Activated CD4-positive, alpha-beta T cell treated with anti-CD3 and anti-CD28 coated beads for 48 hours (primary cell): Measurements from ENCODE around the gene PUS10.
"Not testable (repeated sequence)": the region's sequence is repeated elsewhere in the genome, so short reads cannot be mapped to it uniquely, and the experiment has no call there.

Experiments
- DNase-seq: peaks from one replicate; pipeline ENCODE4 v3.0.0-alpha.2; 2020

The PUS10 gene

DNA sequence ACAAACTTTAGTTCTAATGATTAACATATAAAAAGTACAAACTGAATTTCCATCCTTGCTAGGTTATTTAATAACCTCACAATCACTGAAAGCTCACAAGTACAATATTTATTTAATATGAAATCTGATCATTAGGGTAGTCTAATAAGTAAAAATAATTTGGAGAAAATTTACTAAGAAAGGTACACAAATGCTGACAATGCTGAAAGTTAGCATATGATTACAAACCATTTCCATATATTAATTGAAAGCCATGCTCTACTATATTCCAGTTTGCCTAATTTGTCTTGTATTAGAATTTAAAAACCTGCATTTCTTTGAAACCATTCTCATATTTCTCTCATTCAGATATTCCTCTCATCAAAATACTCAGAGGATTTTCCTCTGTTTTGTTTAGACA lies 8.7 kb downstream of the PUS10 start:
- no peak for DNase-seq

DNA sequence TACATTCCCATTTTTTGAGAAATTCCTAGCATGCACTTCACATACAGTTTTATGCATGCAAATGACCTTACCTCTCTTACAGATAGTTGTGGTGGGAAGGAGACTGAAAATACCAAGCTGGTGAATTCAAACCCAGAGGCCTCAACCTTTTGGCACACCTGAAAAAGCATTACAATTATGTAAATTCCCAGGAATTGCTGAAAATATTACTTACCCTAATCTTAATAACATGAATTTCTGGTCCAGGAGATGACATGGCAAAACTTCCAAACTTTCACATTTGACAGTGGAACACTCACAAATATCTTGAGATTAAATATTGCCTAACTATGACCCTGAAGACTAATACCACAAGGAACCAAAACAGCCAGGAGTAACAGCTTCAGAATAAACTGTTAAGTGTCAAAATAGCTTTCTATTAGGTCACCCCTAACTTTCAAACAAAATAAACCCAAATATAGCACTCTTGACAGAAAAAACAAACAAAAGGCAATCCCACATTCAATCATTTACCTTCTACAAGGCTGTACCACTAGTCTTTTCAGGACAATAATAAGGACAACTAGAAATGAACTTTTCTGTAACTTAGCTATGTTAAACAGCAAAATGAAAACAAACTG lies 11.5 kb downstream of the PUS10 start:
- no peak for DNase-seq

DNA sequence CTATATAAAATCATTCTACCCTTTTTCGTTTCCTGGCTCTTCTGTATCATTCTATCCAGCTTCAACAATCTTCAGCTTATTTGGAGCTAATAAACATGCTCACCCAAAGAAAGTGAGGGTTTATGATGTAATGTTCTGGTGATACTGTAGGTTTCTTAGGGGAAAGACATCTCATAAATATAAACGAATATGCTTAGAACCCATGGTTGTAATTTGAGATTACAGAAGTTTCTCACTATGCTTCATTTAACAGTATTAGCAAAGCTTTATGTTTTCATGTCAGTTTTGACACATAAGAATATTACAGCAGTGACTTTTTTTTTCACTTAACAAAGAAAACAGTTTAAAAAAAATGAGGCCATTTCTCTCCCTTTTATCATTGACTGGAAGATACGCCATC lies 12.3 kb downstream of the PUS10 start:
- no peak for DNase-seq

- no peak for DNase-seq
Measured at GRCh38 chr2:60998628-60999545, 19.2 kb downstream of the PUS10 start.

- DNase-seq, result no peak
Measured at GRCh38 chr2:60994131-60994530, 23.9 kb downstream of the PUS10 start.

DNA sequence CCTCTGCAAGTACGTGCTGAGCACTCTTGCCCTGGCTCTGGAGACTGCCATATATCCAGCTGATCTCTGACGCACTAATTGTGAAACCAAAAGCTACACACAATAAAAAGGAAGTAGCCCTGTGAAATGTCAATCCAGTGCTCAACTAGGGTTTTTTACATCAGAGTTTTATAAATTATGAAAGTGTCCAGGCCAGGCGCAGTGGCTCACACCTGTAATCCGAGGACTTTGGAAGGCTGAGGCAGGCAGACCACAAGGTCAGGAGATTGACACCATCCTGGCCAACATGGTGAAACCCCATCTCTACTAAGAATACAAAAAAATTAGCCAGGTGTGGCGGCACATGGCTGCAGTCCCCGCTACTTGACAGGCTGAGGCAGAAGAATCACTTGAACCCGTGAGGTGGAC lies 25.1 kb downstream of the PUS10 start:
- DNase-seq, result no peak

DNA sequence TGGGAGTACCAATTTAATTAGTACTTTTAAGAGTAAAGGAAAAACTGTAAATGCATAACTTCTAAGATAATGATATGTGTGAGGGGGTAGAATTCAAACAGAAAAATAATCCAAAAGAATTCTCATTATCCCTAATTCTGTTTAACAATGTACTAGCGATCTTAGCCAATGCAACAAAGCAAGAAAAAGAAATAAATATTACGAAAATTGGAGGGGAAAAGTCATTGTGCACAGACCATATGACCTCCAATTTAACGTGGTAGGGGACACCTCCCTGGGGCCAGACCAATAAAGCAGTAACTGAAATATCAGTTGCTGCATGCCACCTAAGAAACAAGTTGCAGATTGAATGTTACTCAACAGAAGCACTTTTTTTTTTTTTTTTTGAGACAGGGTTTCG lies 26.4 kb downstream of the PUS10 start:
- no peak for DNase-seq

DNA sequence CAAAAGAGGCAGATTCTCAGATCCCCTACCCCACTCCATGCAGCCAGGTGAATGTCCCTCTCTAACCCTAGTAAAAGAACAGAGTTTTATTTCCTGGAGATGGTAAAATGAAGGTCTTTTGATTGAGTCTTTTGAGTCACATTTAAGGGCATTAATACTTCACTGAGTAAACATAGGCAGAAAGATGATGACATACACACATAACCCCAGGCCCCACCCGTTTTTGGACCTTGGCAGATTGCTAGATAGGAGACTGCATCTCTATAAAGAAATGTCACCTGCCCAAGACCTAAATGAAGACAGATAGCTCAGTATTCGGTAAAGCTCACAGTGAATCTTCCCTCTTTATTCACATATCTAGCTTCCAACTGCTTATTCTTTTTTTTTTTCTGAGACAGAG lies 28.8 kb downstream of the PUS10 start:
- no peak for DNase-seq

GRCh38 chr2:60987656-60988055 lies 30.4 kb downstream of the PUS10 start:
- DNase-seq, result not testable (repeated sequence)

- no peak for DNase-seq
Measured at GRCh38 chr2:60987041-60987440, 31.0 kb downstream of the PUS10 start.

DNA sequence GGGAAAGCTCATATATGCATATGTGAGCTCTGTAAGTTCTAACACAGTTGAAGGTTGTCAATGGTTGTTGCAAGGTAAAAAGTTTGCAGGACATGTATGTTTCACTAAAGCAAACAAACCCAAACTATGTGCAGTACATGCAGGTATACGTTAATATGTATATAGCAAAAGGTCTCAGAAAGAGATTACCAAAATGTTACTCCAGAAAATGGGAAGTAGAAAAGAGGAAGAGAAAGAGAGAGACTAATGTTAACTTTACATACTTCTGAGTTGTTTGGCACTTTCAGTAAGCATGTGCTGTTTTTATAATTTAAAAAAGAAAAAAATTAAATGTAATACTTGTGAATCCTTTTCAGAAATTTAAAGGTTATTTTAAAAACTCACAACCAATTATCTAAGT lies 33.3 kb downstream of the PUS10 start:
- no peak for DNase-seq

DNA sequence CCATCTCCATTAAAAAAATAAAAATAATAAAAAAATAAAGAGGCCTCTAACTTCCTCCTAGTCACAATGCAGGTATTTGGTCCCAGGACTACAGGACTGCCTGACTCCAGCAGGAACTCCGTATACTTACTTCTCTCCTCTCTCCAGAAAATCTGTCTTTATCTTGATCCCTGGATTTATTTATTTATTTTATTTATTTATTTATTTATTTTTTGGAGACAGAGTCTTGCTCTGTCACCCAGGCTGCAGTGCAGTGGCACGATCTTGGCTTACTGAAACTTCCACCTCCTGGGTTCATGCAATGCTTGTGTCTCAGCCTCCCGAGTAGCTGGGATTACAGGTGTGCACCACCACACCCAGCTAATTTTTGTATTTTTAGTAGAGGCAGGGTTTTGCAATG lies 36.0 kb downstream of the PUS10 start:
- not testable (repeated sequence) for DNase-seq

GRCh38 chr2:60980071-60980815 lies 37.8 kb downstream of the PUS10 start:
- no peak for DNase-seq

- no peak for DNase-seq
Measured at GRCh38 chr2:60979231-60979630, 38.8 kb downstream of the PUS10 start.

DNA sequence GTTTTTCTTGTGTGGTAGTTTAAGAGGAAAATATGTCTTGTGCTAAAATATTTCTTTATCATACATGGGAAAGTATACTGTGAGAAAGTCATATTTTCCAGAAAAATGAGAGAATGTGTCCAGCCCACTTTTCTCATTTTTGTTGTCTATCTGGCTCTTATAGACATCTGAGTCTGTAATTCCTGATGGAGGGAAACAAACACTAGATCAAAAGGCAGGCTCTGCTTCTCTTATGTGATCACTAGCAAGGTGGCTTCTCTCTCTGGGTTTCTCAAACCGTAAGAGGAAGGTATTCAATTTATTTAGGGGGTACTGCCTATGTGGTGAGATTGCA lies 40.5 kb downstream of the PUS10 start:
- no peak for DNase-seq

- no peak for DNase-seq
Measured at GRCh38 chr2:60976875-60977561, 41.0 kb downstream of the PUS10 start.

DNA sequence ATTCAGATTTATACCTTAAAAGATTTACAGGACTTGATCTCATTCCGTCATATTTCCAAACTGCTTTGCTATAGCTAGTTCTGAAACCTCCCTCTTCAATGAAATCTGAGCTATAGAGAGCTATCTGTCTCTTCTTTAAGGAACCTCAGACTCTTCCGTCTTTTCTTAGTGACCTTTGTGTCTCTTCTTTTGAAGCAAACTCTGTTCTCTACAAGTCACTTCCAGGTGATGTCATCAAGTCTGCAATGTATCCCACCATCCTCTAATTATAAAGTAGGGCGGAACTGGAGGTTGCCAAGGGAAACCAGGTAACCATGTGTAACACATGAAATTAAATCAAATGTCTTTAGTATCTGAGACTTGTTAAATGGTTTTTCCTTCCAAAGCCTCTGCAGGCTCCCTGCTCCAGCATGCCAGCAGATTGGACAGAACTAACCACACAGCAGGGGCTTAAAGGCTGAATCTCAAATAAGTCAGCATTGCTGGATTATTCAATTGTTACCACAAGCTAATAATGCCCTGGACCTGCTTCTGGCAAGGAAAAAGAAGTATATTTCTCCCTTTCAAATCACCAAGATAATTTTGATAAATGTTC lies 41.7 kb downstream of the PUS10 start:
- no peak for DNase-seq

GRCh38 chr2:60974652-60975051 lies 43.4 kb downstream of the PUS10 start:
- no peak for DNase-seq

DNA sequence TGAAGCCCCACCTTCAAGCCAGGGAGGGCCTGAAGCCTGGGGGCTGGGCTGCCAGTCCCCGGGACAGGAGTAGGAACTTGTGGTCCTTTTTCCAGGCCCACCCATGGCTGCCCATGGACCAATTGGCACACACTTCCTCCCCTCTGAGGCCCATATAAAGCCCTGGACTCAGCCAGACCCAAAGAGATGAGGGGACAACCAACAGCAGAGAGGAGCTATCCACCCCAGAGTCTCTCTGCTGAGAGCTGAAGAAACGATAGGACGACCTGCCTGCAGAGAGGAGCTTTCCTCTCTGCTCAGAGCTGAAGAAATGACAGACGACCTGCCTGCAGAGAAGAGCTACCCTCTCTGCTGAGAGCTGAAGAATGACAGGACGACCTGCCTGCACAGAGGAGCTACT lies 44.4 kb downstream of the PUS10 start:
- DNase-seq, result no peak

GRCh38 chr2:60972889-60973656 lies 45.0 kb downstream of the PUS10 start:
- no peak for DNase-seq

GRCh38 chr2:60966507-60967405 lies 51.3 kb downstream of the PUS10 start:
- no peak for DNase-seq
